ENCODE measurements around the gene CTTNBP2.

GRCh38 chr7:117908031-117908795, 35.0 kb upstream of the CTTNBP2 start:
- TF ChIP-seq POLR2AphosphoS5 (IDR thresholded peaks at IDR 0.05; ENCODE audit: low read depth, low read length) = no peak
- TF ChIP-seq ZBTB7A (CRISPR knock-in tag; IDR thresholded peaks at IDR 0.05) = no peak
- no peak for TF ChIP-seq MAX (IDR thresholded peaks at IDR 0.05)
- TF ChIP-seq SRSF9 (IDR thresholded peaks at IDR 0.05; ENCODE audit: borderline replicate concordance, insufficient read depth, low read depth, low read length, poor library complexity, severe bottlenecking) = no peak
- TF ChIP-seq CTCF (CRISPR knock-in tag; IDR thresholded peaks at IDR 0.05) = no peak
- no peak for TF ChIP-seq POLR2A (IDR thresholded peaks at IDR 0.05; ENCODE audit: insufficient read depth in 1 of 2, low read depth in 2 of 2, low read length in 2 of 2)
- no peak for TF ChIP-seq HINFP (CRISPR knock-in tag; IDR thresholded peaks at IDR 0.05; ENCODE audit: low read depth)
- no peak for TF ChIP-seq TCF12 (IDR thresholded peaks at IDR 0.05)
- no peak for TF ChIP-seq TCF12 (CRISPR knock-in tag; IDR thresholded peaks at IDR 0.05)
- no peak for TF ChIP-seq GATAD2A (CRISPR knock-in tag; IDR thresholded peaks at IDR 0.05)
- TF ChIP-seq RNF219 (CRISPR knock-in tag; IDR thresholded peaks at IDR 0.05) = no peak
- no peak for TF ChIP-seq ZNF761 (CRISPR knock-in tag; conservative IDR thresholded peaks at IDR 0.05)
- no peak for TF ChIP-seq TMF1 (CRISPR knock-in tag; IDR thresholded peaks at IDR 0.05; ENCODE audit: low read depth)

Data from HepG2 (cell line).